ENCODE results near the gene NCOA7.

DNA sequence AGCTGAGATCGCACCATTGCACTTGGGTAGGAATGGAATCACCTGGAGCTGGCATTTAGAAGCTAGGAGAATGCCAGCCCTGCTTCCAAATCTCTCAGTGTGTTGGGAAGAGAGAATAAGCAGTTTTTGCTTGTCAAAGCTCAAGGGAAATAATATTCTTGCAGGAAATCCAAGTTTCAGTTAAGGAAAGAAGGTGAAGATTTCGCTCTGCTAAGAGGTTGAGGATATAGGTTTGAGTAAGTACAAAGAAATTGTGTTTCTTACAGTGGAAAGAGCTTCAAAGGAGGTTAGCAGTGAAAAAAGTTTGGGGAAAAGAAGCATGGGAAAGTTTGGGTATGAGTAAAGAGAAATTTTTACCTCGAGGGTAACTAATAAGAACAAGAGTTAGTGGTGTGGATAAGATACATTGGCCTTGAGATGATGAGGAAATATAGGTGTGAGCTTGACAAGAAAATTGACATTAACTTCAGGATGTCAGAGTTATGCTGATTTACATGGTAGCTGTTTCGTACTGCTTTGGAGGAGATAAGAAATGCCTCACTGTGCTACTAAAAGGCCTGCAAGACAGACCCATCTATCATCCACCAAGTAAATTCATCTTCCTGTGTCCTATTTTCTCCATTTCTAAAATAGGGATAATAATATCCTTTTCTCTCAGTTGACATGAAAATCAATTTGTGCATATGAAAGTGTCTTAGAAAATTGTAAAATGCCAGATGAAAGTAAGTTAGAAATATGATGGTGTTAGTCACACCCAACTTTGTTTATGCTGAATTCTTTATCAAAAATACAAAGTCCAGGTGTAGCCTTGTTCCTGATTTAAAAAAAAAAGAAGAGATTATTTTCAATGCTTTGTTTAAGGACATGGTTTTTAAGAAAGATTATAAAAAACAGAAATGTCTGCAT, 153.0 kb downstream of the NCOA7 start:
- TF ChIP-seq CTCF (IDR thresholded peaks at IDR 0.05) (no peak), POLR2A (IDR thresholded peaks at IDR 0.05) (no peak)
